H9 (cell line): ENCODE results near the gene PFKL. TPM values are rescaled to one million over a fixed set of nuclear protein-coding genes. Genes with fewer than 3 reads are reported as not detected.

ENCODE experiments used
- DNase-seq: peaks from one replicate; pipeline ENCODE4 v3.0.0-alpha.2; 2017
- H2AFZ ChIP-seq: one replicate; pipeline ENCODE4 v1.6.1; 2013; ENCODE audit warnings: mild to moderate bottlenecking, low read length, control low read depth, moderate library complexity
- H2AK5ac ChIP-seq: 2 replicates; pipeline ENCODE4 v1.6.1; 2013; ENCODE audit warnings: low read length, control low read depth, mixed read lengths; ENCODE audit not compliant: insufficient read length
- H2BK120ac ChIP-seq: one replicate; pipeline ENCODE4 v1.6.1; 2013; ENCODE audit warnings: low read depth, mild to moderate bottlenecking, low read length, control low read depth, inconsistent platforms; ENCODE audit not compliant: poor library complexity, severe bottlenecking
- H2BK12ac ChIP-seq: 2 replicates; pipeline ENCODE4 v1.6.1; 2013; ENCODE audit warnings: low read length, control low read depth, mixed read lengths, low read depth; ENCODE audit not compliant: insufficient read length
- H2BK15ac ChIP-seq: 2 replicates; pipeline ENCODE4 v1.6.1; 2013; ENCODE audit warnings: low read depth, low read length, control low read depth
- H2BK20ac ChIP-seq: one replicate; pipeline ENCODE4 v1.6.1; 2013; ENCODE audit warnings: low read depth, mild to moderate bottlenecking, low read length, control low read depth, inconsistent platforms; ENCODE audit not compliant: poor library complexity, severe bottlenecking
- H2BK5ac ChIP-seq: 2 replicates; pipeline ENCODE4 v1.6.1; 2013; ENCODE audit warnings: low read length, control low read depth, mixed read lengths; ENCODE audit not compliant: insufficient read length
- H3K14ac ChIP-seq: 2 replicates; pipeline ENCODE4 v1.6.1; 2013; ENCODE audit warnings: low read length, control low read depth; ENCODE audit not compliant: insufficient read depth
- H3K18ac ChIP-seq: 2 replicates; pipeline ENCODE4 v1.6.1; 2013; ENCODE audit warnings: low read depth, mild to moderate bottlenecking, mixed read lengths, low read length, control low read depth; ENCODE audit not compliant: insufficient read length
- H3K23ac ChIP-seq: 2 replicates; pipeline ENCODE4 v1.6.1; 2013; ENCODE audit warnings: low read length, control low read depth, mixed read lengths, low read depth; ENCODE audit not compliant: insufficient read length
- H3K23me2 ChIP-seq: 2 replicates; pipeline ENCODE4 v1.6.1; 2013; ENCODE audit warnings: low read depth, mild to moderate bottlenecking, mixed read lengths, low read length, control low read depth; ENCODE audit not compliant: insufficient read length, poor library complexity, severe bottlenecking
- H3K27ac ChIP-seq: 2 replicates; pipeline ENCODE4 v1.5.1; 2013; ENCODE audit warnings: low read length, control low read depth, mixed read lengths, low read depth; ENCODE audit not compliant: insufficient read length
- H3K27me3 ChIP-seq: 2 replicates; pipeline ENCODE4 v1.6.1; 2013; ENCODE audit warnings: low read length, control low read depth, inconsistent platforms; ENCODE audit not compliant: insufficient read depth
- H3K4ac ChIP-seq: 2 replicates; pipeline ENCODE4 v1.6.1; 2013; ENCODE audit warnings: low read depth, mild to moderate bottlenecking, control low read depth, inconsistent platforms, low read length, moderate library complexity
- H3K4me1 ChIP-seq: 2 replicates; pipeline ENCODE4 v1.6.1; 2013; ENCODE audit warnings: low read length, control low read depth, inconsistent platforms; ENCODE audit not compliant: insufficient read depth
- H3K4me2 ChIP-seq: 2 replicates; pipeline ENCODE4 v1.6.1; 2013; ENCODE audit warnings: low read length, control low read depth, mixed read lengths; ENCODE audit not compliant: insufficient read length, insufficient read depth
- H3K56ac ChIP-seq: 2 replicates; pipeline ENCODE4 v1.6.1; 2013; ENCODE audit warnings: low read depth, mild to moderate bottlenecking, mixed read lengths, low read length, control low read depth; ENCODE audit not compliant: insufficient read length
- H3K79me1 ChIP-seq: 2 replicates; pipeline ENCODE4 v1.6.1; 2013; ENCODE audit warnings: low read depth, mild to moderate bottlenecking, moderate library complexity, low read length, control low read depth, inconsistent platforms; ENCODE audit not compliant: insufficient read depth, poor library complexity, severe bottlenecking
- H3K79me2 ChIP-seq: 2 replicates; pipeline ENCODE4 v1.6.1; 2013; ENCODE audit warnings: low read length, control low read depth, inconsistent platforms; ENCODE audit not compliant: insufficient read depth
- H3K9ac ChIP-seq: 2 replicates; pipeline ENCODE4 v1.6.1; 2013; ENCODE audit warnings: low read length, control low read depth, mixed read lengths; ENCODE audit not compliant: insufficient read length; ENCODE audit errors: extremely low read depth
- H3K9me3 ChIP-seq: one replicate; pipeline ENCODE4 v1.6.1; 2013; ENCODE audit warnings: low read depth, low read length, inconsistent platforms; ENCODE audit not compliant: control insufficient read depth
- H3T11ph ChIP-seq: one replicate; pipeline ENCODE4 v1.6.1; 2013; ENCODE audit warnings: mild to moderate bottlenecking, low read length, control low read depth, inconsistent platforms
- H4K20me1 ChIP-seq: one replicate; pipeline ENCODE4 v1.6.1; 2013; ENCODE audit not compliant: control insufficient read depth, insufficient read length, insufficient read depth
- H4K5ac ChIP-seq: 2 replicates; pipeline ENCODE4 v1.6.1; 2013; ENCODE audit warnings: low read depth, mild to moderate bottlenecking, mixed read lengths, low read length, control low read depth; ENCODE audit not compliant: insufficient read length
- H4K8ac ChIP-seq: replicated peaks from 2 replicates; pipeline ENCODE4 v1.6.1; 2013; ENCODE audit warnings: low read length, control low read depth, mixed read lengths, low read depth; ENCODE audit not compliant: insufficient read length
- H4K91ac ChIP-seq: 2 replicates; pipeline ENCODE4 v1.6.1; 2013; ENCODE audit warnings: low read depth, mild to moderate bottlenecking, moderate library complexity, mixed read lengths, low read length, control low read depth; ENCODE audit not compliant: insufficient read length
- H3K27ac Mint-ChIP-seq, 3 experiments: 2 replicates in 2 of 3; 3 replicates in 1 of 3; pipeline ENCODE4 v1.8.0; 2020 to 2021; ENCODE audit warnings: mixed read lengths in 3 of 3, mild to moderate bottlenecking in 1 of 3, moderate library complexity in 1 of 3
- H3K27me3 Mint-ChIP-seq: 2 replicates; pipeline ENCODE4 v1.8.0; 2021; ENCODE audit warnings: low read depth, mild to moderate bottlenecking, moderate library complexity, mixed read lengths
- H3K36me3 Mint-ChIP-seq, 3 experiments: 2 replicates in 2 of 3; 3 replicates in 1 of 3; pipeline ENCODE4 v1.8.0; 2020 to 2021; ENCODE audit warnings: low read depth in 3 of 3, mixed read lengths in 3 of 3; ENCODE audit not compliant: insufficient read depth in 1 of 3
- H3K4me1 Mint-ChIP-seq, 2 experiments: 2 replicates each; pipeline ENCODE4 v1.8.0; 2020; ENCODE audit warnings: mixed read lengths in 2 of 2
- H3K4me3 Mint-ChIP-seq, 2 experiments: 2 replicates in 1 of 2; 3 replicates in 1 of 2; pipeline ENCODE4 v1.8.0; 2020 to 2021; ENCODE audit warnings: mild to moderate bottlenecking in 2 of 2, mixed read lengths in 2 of 2, moderate library complexity in 1 of 2
- H3K9me3 Mint-ChIP-seq, 2 experiments: 2 replicates in 1 of 2; 3 replicates in 1 of 2; pipeline ENCODE4 v1.8.0; 2020; ENCODE audit warnings: mild to moderate bottlenecking in 2 of 2, mixed read lengths in 2 of 2, moderate library complexity in 1 of 2
- WGBS: extraction: QIAGEN DNeasy Blood & Tissue Kit; methylation state at CpG from one replicate; pipeline ENCODE4 v1.1.7; 2013; ENCODE audit warnings: missing lambda C conversion rate, low lambda C conversion rate, mixed read lengths; ENCODE audit not compliant: insufficient read length; ENCODE audit errors: extremely low coverage; 5-methylcytosine and 5-hydroxymethylcytosine counted together
- total RNA-seq: library from RNA; stranded (reverse); gene quantifications from 2 replicates; pipeline ENCODE4 v1.2.1, GENCODE V29; 2021
- TF ChIP-seq, protein P1 (sequence below): fragments of 200-600 bp; sonication (generic); conservative IDR thresholded peaks from 3 replicates; pipeline ENCODE4 v1.8.0; 2021; ENCODE audit warnings: antibody characterized with exemption, mild to moderate bottlenecking

PFKL gene
- total RNA-seq, 1 experiment from 2014 or later, result 107 TPM

DNA sequence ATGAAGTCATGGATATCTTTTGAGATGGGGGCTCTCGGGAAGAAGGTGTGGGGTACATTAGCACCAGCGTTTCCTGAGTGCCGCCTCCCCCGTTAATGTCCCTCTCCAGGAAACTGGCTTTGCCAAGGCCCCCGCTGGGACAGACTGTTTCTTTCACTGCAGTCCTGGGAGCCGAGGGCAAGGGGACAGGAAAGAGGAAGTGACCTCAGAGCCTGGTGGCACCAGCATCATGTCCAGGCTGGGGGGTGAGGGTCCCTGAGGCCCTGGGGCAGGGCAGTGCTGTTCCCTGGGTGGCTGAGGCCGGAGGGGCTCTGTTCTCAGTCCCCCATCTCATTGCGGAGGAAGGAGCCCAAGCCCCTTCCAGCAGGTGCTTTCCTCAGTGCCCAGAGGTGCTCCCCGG, 5.8 kb downstream of the PFKL start:
- Histone ChIP-seq H3K79me2 (no peaks in the 10 kb centered on the region), H3K23me2 (peaks cover 3% of the 10 kb centered on the region), H3K14ac (no peak overlapping the region), H3K27me3 (no peaks in the 10 kb centered on the region), H3K79me1 (no peaks in the 10 kb centered on the region), H3K18ac (no peak overlapping the region), H3T11ph (no peak overlapping the region), H2BK5ac (no peak overlapping the region), H3K9ac (no peak overlapping the region), H2AFZ (no peak overlapping the region), H3K27ac (no peak overlapping the region), H2BK20ac (no peak overlapping the region), H3K4me2 (no peak overlapping the region), H4K5ac (no peak overlapping the region), H3K4ac (no peak overlapping the region), H2BK12ac (no peak overlapping the region), H4K91ac (no peak overlapping the region), H4K20me1 (no peaks in the 10 kb centered on the region), H2AK5ac (no peak overlapping the region), H2BK15ac (no peak overlapping the region), H3K4me1 (no peaks in the 10 kb centered on the region), H3K23ac (no peak overlapping the region), H2BK120ac (no peak overlapping the region), H3K9me3 (no peaks in the 10 kb centered on the region), H4K8ac (no peak overlapping the region), H3K56ac (no peak overlapping the region)
- peaks cover 16 to 36% of the 10 kb centered on the region in 2 experiments for H3K4me1 Mint-ChIP-seq
- no peaks in the 10 kb centered on the region; the same call in none of the 2 replicates for H3K27me3 Mint-ChIP-seq
- TF ChIP-seq, protein P1, sequence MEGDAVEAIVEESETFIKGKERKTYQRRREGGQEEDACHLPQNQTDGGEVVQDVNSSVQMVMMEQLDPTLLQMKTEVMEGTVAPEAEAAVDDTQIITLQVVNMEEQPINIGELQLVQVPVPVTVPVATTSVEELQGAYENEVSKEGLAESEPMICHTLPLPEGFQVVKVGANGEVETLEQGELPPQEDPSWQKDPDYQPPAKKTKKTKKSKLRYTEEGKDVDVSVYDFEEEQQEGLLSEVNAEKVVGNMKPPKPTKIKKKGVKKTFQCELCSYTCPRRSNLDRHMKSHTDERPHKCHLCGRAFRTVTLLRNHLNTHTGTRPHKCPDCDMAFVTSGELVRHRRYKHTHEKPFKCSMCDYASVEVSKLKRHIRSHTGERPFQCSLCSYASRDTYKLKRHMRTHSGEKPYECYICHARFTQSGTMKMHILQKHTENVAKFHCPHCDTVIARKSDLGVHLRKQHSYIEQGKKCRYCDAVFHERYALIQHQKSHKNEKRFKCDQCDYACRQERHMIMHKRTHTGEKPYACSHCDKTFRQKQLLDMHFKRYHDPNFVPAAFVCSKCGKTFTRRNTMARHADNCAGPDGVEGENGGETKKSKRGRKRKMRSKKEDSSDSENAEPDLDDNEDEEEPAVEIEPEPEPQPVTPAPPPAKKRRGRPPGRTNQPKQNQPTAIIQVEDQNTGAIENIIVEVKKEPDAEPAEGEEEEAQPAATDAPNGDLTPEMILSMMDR, result no peak
- H3K36me3 Mint-ChIP-seq, result peaks cover 2 to 17% (median 14%) of the 10 kb centered on the region in 3 experiments; a peak in 6 of 7 replicates
- no CpG with 5 or more reads among the region's 9 CpGs for WGBS
- DNase-seq, result no peak
- no peak overlapping the region for H3K27ac Mint-ChIP-seq
- H3K4me3 Mint-ChIP-seq, result no peak overlapping the region
- no peaks in the 10 kb centered on the region for H3K9me3 Mint-ChIP-seq
